GM18873 (cell line): ENCODE measurements around the gene ASCC3.

Experiments
- ATAC-seq: cut with Tn5 transposase; IDR thresholded peaks from one replicate; pipeline ENCODE4 v1.9.1; 2021; ENCODE audit warnings: mild to moderate bottlenecking, moderate library complexity, moderate number of reproducible peaks; ENCODE audit not compliant: unreplicated experiment, low FRiP score

The ASCC3 gene

DNA sequence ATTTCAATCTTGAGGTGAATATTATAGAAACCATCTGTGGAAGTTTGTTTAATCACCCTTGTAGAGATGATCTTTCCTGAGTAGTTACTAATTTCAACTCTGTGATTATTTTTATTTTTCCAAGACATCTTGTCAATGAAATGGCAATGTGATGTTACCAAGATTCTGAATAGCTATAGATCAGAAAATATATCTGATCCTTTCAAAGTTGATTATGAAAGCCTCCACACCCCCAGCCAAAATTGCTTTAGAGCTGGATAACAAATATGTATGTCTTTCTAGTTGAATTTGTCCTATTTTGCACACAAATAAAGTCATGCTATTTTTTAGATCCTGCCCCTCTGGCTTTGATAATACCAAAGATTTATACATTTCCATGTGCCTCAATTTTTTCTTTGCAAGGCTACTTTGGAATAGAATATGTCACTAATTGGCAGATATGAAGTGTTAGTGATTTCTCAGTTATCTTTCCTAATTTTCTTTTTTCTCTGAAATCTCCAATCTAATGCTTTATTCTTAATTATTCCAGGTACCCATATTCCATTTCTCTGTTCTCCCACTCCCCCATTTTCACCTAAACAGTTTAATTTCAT, 421.4 kb downstream of the ASCC3 start:
- ATAC-seq, result no peak

DNA sequence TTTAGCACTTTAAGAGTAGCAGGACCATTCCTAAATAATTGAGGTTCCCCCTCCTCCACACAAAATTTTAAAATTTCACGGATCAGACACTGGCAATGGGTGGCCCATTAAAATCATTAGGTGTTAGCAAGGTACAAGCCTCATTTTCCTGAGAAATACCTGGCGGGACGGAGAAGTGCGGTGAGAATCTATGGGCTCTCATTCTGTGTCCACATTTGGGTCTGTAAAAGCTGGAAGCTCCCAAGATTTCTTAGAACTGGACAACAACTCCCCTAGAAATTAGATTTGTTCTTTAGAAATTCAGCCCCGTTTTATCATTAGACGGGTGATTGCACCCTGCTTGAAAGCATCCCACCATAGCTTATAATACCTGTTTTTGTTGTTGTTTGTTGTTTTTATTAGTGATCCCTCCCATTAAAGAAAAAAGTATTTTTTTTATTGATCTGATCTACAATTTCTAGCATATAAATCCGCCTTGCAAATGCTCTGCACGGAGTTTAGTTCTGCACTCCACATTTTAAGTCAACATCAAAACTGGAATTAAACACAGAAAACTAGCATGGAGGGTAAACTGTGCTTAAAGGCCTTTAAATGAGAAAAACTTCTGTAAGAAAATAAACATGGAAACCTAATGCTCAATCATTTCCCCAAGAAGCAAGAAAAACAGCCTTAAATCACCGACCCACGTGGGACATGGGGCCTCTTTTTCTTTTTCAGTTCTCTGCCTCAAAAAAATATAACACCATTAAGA, 422.1 kb downstream of the ASCC3 start:
- ATAC-seq, result no peak
